Measurements from ENCODE around the gene SEC24D.

SEC24D gene

GRCh38 chr4:118755438-118756226, 80.3 kb downstream of the SEC24D start:
- Histone ChIP-seq H3K27ac (ENCODE audit: low read depth in 2 of 2, low read length in 2 of 2) (peak overlapping the region in 1 of 2 donors; percentile 25), H3K27me3 (ENCODE audit: control insufficient read depth in 2 of 2, insufficient read depth in 2 of 2, low read length in 2 of 2) (no peaks in the 10 kb centered on the region), H3K4me1 (ENCODE audit: control insufficient read depth in 2 of 2, insufficient read depth in 2 of 2, low read length in 2 of 2) (no peaks in the 10 kb centered on the region), H3K9me3 (ENCODE audit: control insufficient read depth in 2 of 2, low read length in 2 of 2) (no peaks in the 10 kb centered on the region), H3K36me3 (ENCODE audit: control insufficient read depth in 2 of 2, insufficient read depth in 2 of 2, low read length in 2 of 2) (peaks cover 14 to 21% of the 10 kb centered on the region in 2 donors), H3K9ac (ENCODE audit: low read depth in 1 of 2, low read length in 2 of 2) (no peak overlapping the region), H3K4me3 (ENCODE audit: low read length in 2 of 2) (no peak overlapping the region)

DNA sequence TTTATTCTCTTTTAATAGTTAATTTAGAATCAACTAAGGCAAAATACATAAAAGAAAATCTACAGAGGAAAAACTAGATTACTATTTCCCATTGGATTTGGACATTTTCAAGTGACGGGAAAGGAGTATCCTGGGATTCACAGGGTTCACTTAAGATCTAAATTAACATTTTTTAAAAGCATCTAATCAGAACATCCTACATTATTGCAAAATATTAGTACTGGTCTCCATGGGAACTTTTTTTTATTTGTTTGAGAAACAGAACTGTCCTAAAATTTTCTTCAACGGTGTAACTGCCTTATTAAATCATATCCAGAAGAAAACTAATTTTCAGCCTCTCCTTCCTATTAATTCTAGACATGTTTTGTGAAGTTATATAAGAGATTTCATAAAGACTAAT, 81.0 kb downstream of the SEC24D start:
- H3K9me3 ChIP-seq (ENCODE audit: control insufficient read depth in 2 of 2, low read length in 2 of 2) = no peaks in the 10 kb centered on the region
- H3K9ac ChIP-seq (ENCODE audit: low read depth in 1 of 2, low read length in 2 of 2) = no peak overlapping the region
- peak overlapping the region in 1 of 2 donors; percentile 26 for H3K27ac ChIP-seq (ENCODE audit: low read depth in 2 of 2, low read length in 2 of 2)
- H3K27me3 ChIP-seq (ENCODE audit: control insufficient read depth in 2 of 2, insufficient read depth in 2 of 2, low read length in 2 of 2) = no peaks in the 10 kb centered on the region
- no peaks in the 10 kb centered on the region for H3K4me1 ChIP-seq (ENCODE audit: control insufficient read depth in 2 of 2, insufficient read depth in 2 of 2, low read length in 2 of 2)
- H3K4me3 ChIP-seq (ENCODE audit: low read length in 2 of 2) = no peak overlapping the region
- H3K36me3 ChIP-seq (ENCODE audit: control insufficient read depth in 2 of 2, insufficient read depth in 2 of 2, low read length in 2 of 2) = peaks cover 21 to 26% of the 10 kb centered on the region in 2 donors

DNA sequence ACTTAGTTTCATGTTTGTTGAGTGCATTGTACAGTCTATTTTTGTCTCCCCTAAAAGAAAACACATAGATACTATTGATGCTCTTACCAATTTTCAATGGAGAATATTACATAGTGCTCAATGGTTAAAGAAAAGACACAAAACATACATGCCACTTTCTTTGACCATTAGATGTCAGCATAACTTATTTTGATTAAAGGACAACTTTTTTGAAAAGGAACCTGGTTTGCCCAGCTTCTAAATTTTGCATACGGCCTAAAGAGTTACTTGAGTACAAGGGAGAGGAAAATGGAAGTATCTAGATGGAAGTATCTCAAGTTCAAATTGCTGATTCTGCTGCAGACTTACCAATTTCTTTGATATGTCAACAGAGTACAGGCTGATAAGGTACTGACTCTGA, 82.2 kb downstream of the SEC24D start:
- no peak overlapping the region for H3K9ac ChIP-seq (ENCODE audit: low read depth in 1 of 2, low read length in 2 of 2)
- H3K27me3 ChIP-seq (ENCODE audit: control insufficient read depth in 2 of 2, insufficient read depth in 2 of 2, low read length in 2 of 2) = no peaks in the 10 kb centered on the region
- H3K9me3 ChIP-seq (ENCODE audit: control insufficient read depth in 2 of 2, low read length in 2 of 2) = no peaks in the 10 kb centered on the region
- peaks cover 24 to 26% of the 10 kb centered on the region in 2 donors for H3K36me3 ChIP-seq (ENCODE audit: control insufficient read depth in 2 of 2, insufficient read depth in 2 of 2, low read length in 2 of 2)
- no peak overlapping the region for H3K27ac ChIP-seq (ENCODE audit: low read depth in 2 of 2, low read length in 2 of 2)
- no peak overlapping the region for H3K4me3 ChIP-seq (ENCODE audit: low read length in 2 of 2)
- H3K4me1 ChIP-seq (ENCODE audit: control insufficient read depth in 2 of 2, insufficient read depth in 2 of 2, low read length in 2 of 2) = no peaks in the 10 kb centered on the region

DNA sequence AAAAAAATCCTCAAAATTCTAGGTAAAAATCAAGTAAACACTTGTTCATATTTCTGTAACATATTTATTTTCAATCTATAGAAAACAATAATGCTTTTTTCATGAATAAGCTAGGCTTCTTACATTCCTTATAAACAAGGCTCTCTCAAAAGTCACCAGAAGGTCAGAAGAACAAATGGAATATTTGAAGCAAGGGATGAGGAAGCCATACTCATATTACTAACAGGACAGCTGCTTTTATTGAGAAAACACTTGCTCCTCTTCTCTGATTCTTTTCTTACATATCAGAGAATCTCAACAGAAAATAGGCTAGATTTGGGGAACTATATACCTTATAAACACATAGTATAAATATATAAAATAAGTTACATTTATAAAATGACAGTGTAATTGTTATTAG, 82.8 kb downstream of the SEC24D start:
- no peaks in the 10 kb centered on the region for H3K9me3 ChIP-seq (ENCODE audit: control insufficient read depth in 2 of 2, low read length in 2 of 2)
- H3K4me1 ChIP-seq (ENCODE audit: control insufficient read depth in 2 of 2, insufficient read depth in 2 of 2, low read length in 2 of 2) = no peaks in the 10 kb centered on the region
- H3K27me3 ChIP-seq (ENCODE audit: control insufficient read depth in 2 of 2, insufficient read depth in 2 of 2, low read length in 2 of 2) = no peaks in the 10 kb centered on the region
- H3K36me3 ChIP-seq (ENCODE audit: control insufficient read depth in 2 of 2, insufficient read depth in 2 of 2, low read length in 2 of 2) = peaks cover 24 to 26% of the 10 kb centered on the region in 2 donors
- no peak overlapping the region for H3K4me3 ChIP-seq (ENCODE audit: low read length in 2 of 2)
- no peak overlapping the region for H3K9ac ChIP-seq (ENCODE audit: low read depth in 1 of 2, low read length in 2 of 2)
- H3K27ac ChIP-seq (ENCODE audit: low read depth in 2 of 2, low read length in 2 of 2) = no peak overlapping the region

DNA sequence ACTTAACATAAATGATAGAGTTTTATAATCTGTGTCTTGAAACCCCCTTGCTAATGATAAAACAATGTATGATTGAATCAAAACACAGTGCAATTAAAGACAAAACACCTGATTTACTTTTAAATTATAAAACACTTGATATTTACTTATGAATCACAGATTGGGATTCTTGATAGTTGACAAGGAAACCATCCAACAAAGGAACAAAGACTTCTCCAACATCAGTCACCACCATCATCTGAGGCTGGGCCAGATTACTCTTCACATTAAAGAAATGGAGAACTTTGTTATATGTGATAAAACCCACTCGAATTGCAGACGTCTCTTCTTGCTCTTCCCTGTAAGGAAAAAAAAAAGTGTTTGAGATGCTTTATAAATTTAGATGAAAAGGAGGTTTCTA, 83.4 kb downstream of the SEC24D start:
- Histone ChIP-seq H3K27me3 (ENCODE audit: control insufficient read depth in 2 of 2, insufficient read depth in 2 of 2, low read length in 2 of 2) (no peaks in the 10 kb centered on the region), H3K36me3 (ENCODE audit: control insufficient read depth in 2 of 2, insufficient read depth in 2 of 2, low read length in 2 of 2) (peaks cover 24% of the 10 kb centered on the region in 2 donors), H3K4me3 (ENCODE audit: low read length in 2 of 2) (no peak overlapping the region), H3K4me1 (ENCODE audit: control insufficient read depth in 2 of 2, insufficient read depth in 2 of 2, low read length in 2 of 2) (no peaks in the 10 kb centered on the region), H3K9ac (ENCODE audit: low read depth in 1 of 2, low read length in 2 of 2) (no peak overlapping the region), H3K9me3 (ENCODE audit: control insufficient read depth in 2 of 2, low read length in 2 of 2) (no peaks in the 10 kb centered on the region), H3K27ac (ENCODE audit: low read depth in 2 of 2, low read length in 2 of 2) (no peak overlapping the region)

- no peaks in the 10 kb centered on the region for H3K9me3 ChIP-seq (ENCODE audit: control insufficient read depth in 2 of 2, low read length in 2 of 2)
- no peak overlapping the region for H3K4me3 ChIP-seq (ENCODE audit: low read length in 2 of 2)
- no peaks in the 10 kb centered on the region for H3K27me3 ChIP-seq (ENCODE audit: control insufficient read depth in 2 of 2, insufficient read depth in 2 of 2, low read length in 2 of 2)
- no peak overlapping the region for H3K9ac ChIP-seq (ENCODE audit: low read depth in 1 of 2, low read length in 2 of 2)
- H3K36me3 ChIP-seq (ENCODE audit: control insufficient read depth in 2 of 2, insufficient read depth in 2 of 2, low read length in 2 of 2) = peaks cover 24% of the 10 kb centered on the region in 2 donors
- H3K4me1 ChIP-seq (ENCODE audit: control insufficient read depth in 2 of 2, insufficient read depth in 2 of 2, low read length in 2 of 2) = no peaks in the 10 kb centered on the region
- H3K27ac ChIP-seq (ENCODE audit: low read depth in 2 of 2, low read length in 2 of 2) = no peak overlapping the region
Measured at GRCh38 chr4:118751629-118752323, 84.2 kb downstream of the SEC24D start.

DNA sequence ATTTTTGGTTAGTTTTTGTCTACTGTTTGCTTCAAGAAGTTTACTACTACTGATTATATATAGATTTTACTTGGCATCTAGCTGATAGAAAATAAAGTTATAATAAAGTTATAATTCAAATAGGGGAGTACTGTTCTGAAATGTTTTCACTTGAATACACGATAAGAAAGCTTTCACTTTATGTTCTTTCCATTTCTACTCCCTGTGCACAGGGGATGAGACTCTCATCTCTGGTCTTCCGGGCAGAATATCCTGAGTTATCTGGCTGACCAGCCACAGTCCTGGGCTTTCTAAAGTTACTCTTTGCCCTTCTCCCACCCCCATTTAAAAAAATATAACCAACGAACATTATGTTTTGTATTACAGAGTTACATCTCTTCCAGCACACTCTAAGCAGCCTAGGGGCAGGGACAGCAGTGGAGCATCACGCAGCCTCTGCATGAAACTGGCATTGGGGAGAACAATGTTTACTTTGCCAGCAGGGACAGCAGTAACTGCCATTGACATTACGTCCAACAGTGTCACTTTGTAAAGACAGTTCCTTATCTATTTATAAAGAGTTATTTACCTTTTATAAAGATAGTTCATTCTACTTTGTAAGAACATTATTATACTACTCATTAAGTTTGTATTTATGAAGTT, 86.5 kb downstream of the SEC24D start:
- H3K36me3 ChIP-seq (ENCODE audit: control insufficient read depth in 2 of 2, insufficient read depth in 2 of 2, low read length in 2 of 2) = peaks cover 24% of the 10 kb centered on the region in 2 donors
- no peaks in the 10 kb centered on the region for H3K9me3 ChIP-seq (ENCODE audit: control insufficient read depth in 2 of 2, low read length in 2 of 2)
- H3K9ac ChIP-seq (ENCODE audit: low read depth in 1 of 2, low read length in 2 of 2) = no peak overlapping the region
- H3K4me3 ChIP-seq (ENCODE audit: low read length in 2 of 2) = no peak overlapping the region
- no peaks in the 10 kb centered on the region for H3K4me1 ChIP-seq (ENCODE audit: control insufficient read depth in 2 of 2, insufficient read depth in 2 of 2, low read length in 2 of 2)
- H3K27ac ChIP-seq (ENCODE audit: low read depth in 2 of 2, low read length in 2 of 2) = peak overlapping the region in 1 of 2 donors; percentile 3
- no peaks in the 10 kb centered on the region for H3K27me3 ChIP-seq (ENCODE audit: control insufficient read depth in 2 of 2, insufficient read depth in 2 of 2, low read length in 2 of 2)

DNA sequence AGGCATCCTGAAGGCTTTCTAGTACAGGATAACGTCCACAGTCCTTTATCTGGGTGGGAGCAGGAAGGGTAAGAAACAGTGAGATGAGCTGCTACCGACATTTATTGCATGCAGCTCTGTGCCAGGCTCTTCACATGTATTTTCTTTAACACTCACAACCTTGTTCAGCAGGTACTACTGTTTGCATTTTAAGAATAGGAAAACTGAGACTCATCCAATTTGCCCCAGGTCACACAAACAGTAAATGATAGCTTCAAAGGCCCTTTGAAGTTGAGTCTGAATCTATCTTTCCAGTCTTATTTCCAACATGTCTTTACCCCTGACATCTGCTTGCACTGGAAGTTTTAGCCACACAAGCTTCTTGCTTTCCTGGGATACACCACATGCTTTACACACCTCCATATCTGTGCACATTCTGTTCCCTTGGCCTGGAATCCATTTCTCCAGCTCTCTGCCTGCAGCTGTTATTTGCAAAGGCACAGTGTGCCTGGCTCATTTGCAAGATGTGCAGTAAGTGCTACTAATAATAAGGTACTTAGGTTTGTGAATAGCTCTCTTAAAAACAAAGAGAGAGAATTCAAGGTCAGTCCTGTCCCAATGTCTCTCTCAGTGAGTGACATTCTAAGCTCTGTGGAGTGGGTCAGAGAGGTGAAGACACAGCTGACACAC, 89.5 kb downstream of the SEC24D start:
- Histone ChIP-seq H3K4me1 (ENCODE audit: control insufficient read depth in 2 of 2, insufficient read depth in 2 of 2, low read length in 2 of 2) (no peaks in the 10 kb centered on the region), H3K36me3 (ENCODE audit: control insufficient read depth in 2 of 2, insufficient read depth in 2 of 2, low read length in 2 of 2) (peaks cover 25 to 30% of the 10 kb centered on the region in 2 donors), H3K27ac (ENCODE audit: low read depth in 2 of 2, low read length in 2 of 2) (no peak overlapping the region), H3K9me3 (ENCODE audit: control insufficient read depth in 2 of 2, low read length in 2 of 2) (no peaks in the 10 kb centered on the region), H3K27me3 (ENCODE audit: control insufficient read depth in 2 of 2, insufficient read depth in 2 of 2, low read length in 2 of 2) (no peaks in the 10 kb centered on the region), H3K9ac (ENCODE audit: low read depth in 1 of 2, low read length in 2 of 2) (no peak overlapping the region), H3K4me3 (ENCODE audit: low read length in 2 of 2) (no peak overlapping the region)

DNA sequence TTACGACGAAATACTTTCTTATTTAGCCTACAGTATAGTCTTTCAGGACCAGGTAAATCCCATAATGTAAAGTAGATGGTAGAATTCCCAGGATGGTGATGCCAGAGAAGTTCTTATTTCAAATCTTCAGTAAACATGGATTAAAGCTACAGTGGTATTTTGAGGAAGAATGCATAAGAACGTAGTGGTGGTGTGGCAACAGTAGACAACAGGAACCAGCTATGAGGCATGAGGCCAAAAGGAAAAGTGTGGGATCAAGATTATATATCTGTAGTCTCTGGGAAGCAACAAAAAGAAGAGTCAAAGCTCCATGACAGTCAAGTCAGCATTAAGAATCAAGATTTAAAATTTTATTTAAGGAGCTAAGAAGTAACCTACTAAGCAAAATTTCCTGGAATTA, 90.6 kb downstream of the SEC24D start:
- Histone ChIP-seq H3K27me3 (ENCODE audit: control insufficient read depth in 2 of 2, insufficient read depth in 2 of 2, low read length in 2 of 2) (no peaks in the 10 kb centered on the region), H3K4me3 (ENCODE audit: low read length in 2 of 2) (no peak overlapping the region), H3K36me3 (ENCODE audit: control insufficient read depth in 2 of 2, insufficient read depth in 2 of 2, low read length in 2 of 2) (peaks cover 19 to 32% of the 10 kb centered on the region in 2 donors), H3K9ac (ENCODE audit: low read depth in 1 of 2, low read length in 2 of 2) (no peak overlapping the region), H3K27ac (ENCODE audit: low read depth in 2 of 2, low read length in 2 of 2) (no peak overlapping the region), H3K4me1 (ENCODE audit: control insufficient read depth in 2 of 2, insufficient read depth in 2 of 2, low read length in 2 of 2) (no peaks in the 10 kb centered on the region), H3K9me3 (ENCODE audit: control insufficient read depth in 2 of 2, low read length in 2 of 2) (no peaks in the 10 kb centered on the region)

GRCh38 chr4:118743867-118744266, 92.1 kb downstream of the SEC24D start:
- H3K4me1 ChIP-seq (ENCODE audit: control insufficient read depth in 2 of 2, insufficient read depth in 2 of 2, low read length in 2 of 2) = no peaks in the 10 kb centered on the region
- no peak overlapping the region for H3K27ac ChIP-seq (ENCODE audit: low read depth in 2 of 2, low read length in 2 of 2)
- no peaks in the 10 kb centered on the region for H3K27me3 ChIP-seq (ENCODE audit: control insufficient read depth in 2 of 2, insufficient read depth in 2 of 2, low read length in 2 of 2)
- H3K4me3 ChIP-seq (ENCODE audit: low read length in 2 of 2) = no peak overlapping the region
- H3K36me3 ChIP-seq (ENCODE audit: control insufficient read depth in 2 of 2, insufficient read depth in 2 of 2, low read length in 2 of 2) = peaks cover 24 to 42% of the 10 kb centered on the region in 2 donors
- no peak overlapping the region for H3K9ac ChIP-seq (ENCODE audit: low read depth in 1 of 2, low read length in 2 of 2)
- H3K9me3 ChIP-seq (ENCODE audit: control insufficient read depth in 2 of 2, low read length in 2 of 2) = no peaks in the 10 kb centered on the region
